SK-N-MC (cell line): ENCODE data around the gene SYNPO2.

Experiments
- DNase-seq: peaks from one replicate; pipeline ENCODE4 v3.0.0-alpha.2; 2011; ENCODE audit warnings: low read depth, low spot score
- H3K27ac ChIP-seq: fragments of 200-600 bp; sonication (generic); 2 replicates; pipeline ENCODE4 v1.5.1; 2016; ENCODE audit warnings: mixed run types
- H3K36me3 ChIP-seq: fragments of 200-600 bp; sonication (generic); 2 replicates; pipeline ENCODE4 v1.6.1; 2017; ENCODE audit warnings: antibody characterized with exemption, low read length, mixed read lengths; ENCODE audit not compliant: insufficient read depth
- H3K4me3 ChIP-seq: fragments of 200-600 bp; sonication (generic); 2 replicates; pipeline ENCODE4 v1.5.1; 2016
- H3K9ac ChIP-seq: fragments of 200-600 bp; sonication (generic); 2 replicates; pipeline ENCODE4 v1.8.0; 2017; ENCODE audit warnings: mixed run types, mixed read lengths; ENCODE audit not compliant: insufficient read length
- H3K9me3 ChIP-seq: fragments of 200-600 bp; sonication (generic); 2 replicates; pipeline ENCODE4 v1.6.1; 2017; ENCODE audit warnings: low read depth, mild to moderate bottlenecking, antibody characterized with exemption, low read length, moderate library complexity, mixed read lengths
- EZH2 ChIP-seq: fragments of 200-600 bp; sonication (generic); IDR thresholded peaks from one replicate; pipeline ENCODE4 v1.6.1; 2017; ENCODE audit warnings: antibody characterized with exemption
- FOXP2 ChIP-seq: optimal IDR thresholded peaks from 2 replicates; pipeline ENCODE3; 2011; ENCODE audit warnings: mild to moderate bottlenecking, moderate library complexity; ENCODE audit not compliant: insufficient read depth; ENCODE audit errors: extremely low read length, control extremely low read depth
- POLR2AphosphoS5 ChIP-seq: IDR thresholded peaks from 2 replicates; pipeline ENCODE4 v1.6.1; 2012; ENCODE audit warnings: mild to moderate bottlenecking, low read depth, low read length, borderline replicate concordance

The SYNPO2 gene

DNA sequence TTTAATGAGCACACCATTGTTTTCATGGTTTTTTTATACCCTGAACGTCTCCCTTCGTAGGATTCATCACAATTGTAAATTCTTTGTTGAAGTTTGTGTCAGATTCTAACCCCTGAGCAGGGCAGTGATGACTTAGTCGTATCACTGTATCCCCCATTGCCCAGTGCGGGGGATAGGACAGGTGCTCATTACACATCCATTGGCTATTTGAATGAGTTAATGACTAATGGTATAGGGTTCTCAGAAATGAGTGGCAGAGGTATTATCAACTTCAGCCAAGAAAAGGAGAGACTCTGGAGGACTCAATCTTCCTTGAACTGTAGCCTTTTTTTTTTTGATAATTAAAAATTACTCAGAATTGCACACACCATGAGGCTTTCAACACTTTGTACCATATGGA is 64.6 kb downstream of the SYNPO2 start:
- H3K27ac ChIP-seq, result no peak overlapping the region
- DNase-seq, result no peak
- H3K9ac ChIP-seq, result no peak overlapping the region
- TF ChIP-seq POLR2AphosphoS5 (no peak), EZH2 (no peak), FOXP2 (no peak)
- H3K4me3 ChIP-seq, result no peak overlapping the region
- H3K36me3 ChIP-seq, result no peaks in the 10 kb centered on the region
- H3K9me3 ChIP-seq, result no peaks in the 10 kb centered on the region

DNA sequence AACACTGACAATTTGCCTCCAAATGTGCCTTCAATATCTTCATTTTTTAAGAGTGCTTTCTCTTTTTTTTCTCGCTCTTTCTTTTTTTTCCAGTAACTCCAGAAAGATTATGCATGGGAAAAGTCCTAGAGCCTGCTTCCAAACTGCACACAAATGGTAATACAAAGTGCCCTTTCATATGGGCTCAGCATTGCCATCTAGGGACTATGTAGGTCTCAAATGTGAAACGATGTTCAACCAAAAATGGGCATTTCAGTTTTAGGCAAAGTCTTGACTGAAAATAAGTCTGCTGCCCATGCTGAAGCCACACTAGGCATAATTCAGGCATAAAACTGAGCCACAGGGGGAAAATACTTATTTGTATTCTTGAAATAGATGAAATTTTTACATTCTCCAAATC is 65.6 kb downstream of the SYNPO2 start:
- no peak for DNase-seq
- H3K27ac ChIP-seq, result no peak overlapping the region
- no peaks in the 10 kb centered on the region for H3K9me3 ChIP-seq
- TF ChIP-seq FOXP2, result no peak
- no peak for TF ChIP-seq POLR2AphosphoS5
- no peak for TF ChIP-seq EZH2
- no peak overlapping the region for H3K4me3 ChIP-seq
- no peaks in the 10 kb centered on the region for H3K36me3 ChIP-seq
- H3K9ac ChIP-seq, result no peak overlapping the region

DNA sequence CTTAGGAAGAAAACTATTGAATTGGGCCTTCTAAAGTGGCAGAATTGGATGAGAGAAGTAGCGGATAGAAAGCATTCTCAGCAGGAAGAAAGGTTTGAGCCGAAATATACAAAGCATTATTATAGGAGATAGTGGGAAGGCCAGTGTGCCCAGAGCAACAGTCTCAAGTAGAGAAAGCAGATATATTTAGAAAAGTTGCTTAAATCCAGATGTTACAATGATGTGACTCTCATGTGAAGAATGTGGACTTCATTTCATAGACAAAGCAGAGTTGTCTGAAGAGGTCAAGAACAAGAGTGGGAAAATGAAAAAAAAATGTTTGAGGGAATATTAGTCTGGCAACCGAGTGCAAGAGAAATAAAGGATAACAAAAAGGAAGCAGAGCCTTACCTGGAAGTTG is 66.9 kb downstream of the SYNPO2 start:
- no peak for DNase-seq
- Histone ChIP-seq H3K9ac (no peak overlapping the region), H3K4me3 (no peak overlapping the region), H3K9me3 (no peaks in the 10 kb centered on the region), H3K36me3 (no peaks in the 10 kb centered on the region), H3K27ac (no peak overlapping the region)
- TF ChIP-seq POLR2AphosphoS5, result no peak
- no peak for TF ChIP-seq EZH2
- no peak for TF ChIP-seq FOXP2

DNA sequence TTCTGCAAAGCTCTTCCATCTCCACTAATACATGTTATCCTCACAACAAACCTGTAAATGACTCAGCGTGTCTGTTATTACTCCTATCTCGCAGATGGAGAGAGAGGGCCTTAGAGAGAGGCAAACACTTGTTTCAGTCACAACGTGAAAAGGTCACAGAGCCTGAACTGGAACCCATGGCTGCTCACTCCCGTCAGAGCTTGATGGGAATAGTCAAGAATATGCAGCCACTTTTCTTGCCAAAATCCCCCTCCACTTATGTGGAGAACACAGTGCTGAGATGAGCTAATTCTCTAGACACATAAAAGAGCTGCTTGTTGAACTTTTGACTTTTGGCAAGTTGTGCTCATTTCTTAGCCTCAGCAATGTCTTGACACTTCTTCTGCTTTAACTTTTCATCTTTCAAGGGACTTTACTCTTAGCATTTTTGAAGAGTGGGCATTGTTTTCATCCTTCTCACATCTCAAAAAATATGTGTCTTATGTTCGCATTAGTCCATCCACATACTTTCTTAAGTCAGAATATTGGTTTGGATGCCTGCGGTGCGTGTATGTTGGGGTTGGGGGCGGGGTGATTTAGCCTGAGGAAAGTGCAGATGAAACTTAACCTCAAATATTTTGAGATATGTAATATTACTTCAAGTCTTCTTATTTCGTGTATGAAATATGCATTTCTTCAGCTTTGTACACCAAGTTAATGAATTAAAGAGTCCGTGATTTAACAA is 69.2 kb downstream of the SYNPO2 start:
- no peak overlapping the region for H3K27ac ChIP-seq
- H3K9me3 ChIP-seq, result no peaks in the 10 kb centered on the region
- no peak overlapping the region for H3K4me3 ChIP-seq
- no peak for TF ChIP-seq FOXP2
- no peak for TF ChIP-seq POLR2AphosphoS5
- no peak for TF ChIP-seq EZH2
- no peaks in the 10 kb centered on the region for H3K36me3 ChIP-seq
- no peak overlapping the region for H3K9ac ChIP-seq
- DNase-seq, result no peak

DNA sequence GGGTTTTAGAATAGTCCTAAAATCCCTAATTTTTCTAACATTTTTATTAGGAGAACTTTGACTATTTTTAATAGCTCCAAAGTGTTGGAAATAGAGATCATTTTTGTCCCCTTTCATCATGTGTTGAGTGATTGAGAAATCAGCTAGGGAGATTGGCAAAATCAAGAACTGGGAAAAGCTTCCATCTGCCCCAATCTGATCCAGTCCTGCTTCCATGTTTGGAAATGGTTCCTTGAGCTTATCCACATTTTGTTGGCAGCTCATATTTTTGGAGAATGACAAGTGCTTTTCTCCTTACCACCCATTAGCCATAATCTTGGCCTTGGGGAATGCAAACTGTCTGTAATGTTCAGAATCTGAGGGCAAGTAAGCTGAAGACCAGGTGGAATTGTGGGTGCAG is 73.9 kb downstream of the SYNPO2 start:
- Histone ChIP-seq H3K9ac (no peak overlapping the region), H3K36me3 (no peaks in the 10 kb centered on the region), H3K4me3 (no peak overlapping the region), H3K27ac (no peak overlapping the region), H3K9me3 (no peaks in the 10 kb centered on the region)
- TF ChIP-seq FOXP2, result no peak
- TF ChIP-seq POLR2AphosphoS5, result no peak
- no peak for TF ChIP-seq EZH2
- no peak for DNase-seq

DNA sequence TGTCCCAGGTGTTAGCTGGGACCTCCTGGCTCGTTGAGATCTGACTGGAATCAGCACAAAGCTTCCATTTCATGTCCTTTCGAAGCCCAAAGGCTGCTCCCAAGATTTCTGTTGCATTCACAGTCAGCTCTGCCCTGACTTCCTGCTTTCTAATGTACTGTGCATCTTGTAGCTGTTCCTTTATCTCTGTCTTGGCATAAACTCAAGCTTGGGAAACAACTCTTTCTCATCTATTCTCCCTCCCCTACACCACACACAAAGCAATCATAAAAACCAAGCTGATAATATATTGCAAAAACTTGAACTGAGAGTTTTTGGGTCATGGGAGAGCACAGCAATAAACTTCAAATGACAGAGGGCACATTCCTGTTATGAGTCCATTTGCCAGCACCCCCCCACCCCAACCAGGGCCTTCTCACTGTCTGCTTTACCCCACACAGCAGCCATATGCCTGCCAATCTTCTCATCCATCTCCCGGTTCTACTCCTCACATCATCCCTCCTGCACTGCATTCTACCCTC is 76.3 kb downstream of the SYNPO2 start:
- no peaks in the 10 kb centered on the region for H3K36me3 ChIP-seq
- H3K9me3 ChIP-seq, result no peaks in the 10 kb centered on the region
- H3K9ac ChIP-seq, result no peak overlapping the region
- H3K4me3 ChIP-seq, result no peak overlapping the region
- H3K27ac ChIP-seq, result no peak overlapping the region
- DNase-seq, result no peak
- TF ChIP-seq FOXP2 (no peak), POLR2AphosphoS5 (no peak), EZH2 (no peak)

DNA sequence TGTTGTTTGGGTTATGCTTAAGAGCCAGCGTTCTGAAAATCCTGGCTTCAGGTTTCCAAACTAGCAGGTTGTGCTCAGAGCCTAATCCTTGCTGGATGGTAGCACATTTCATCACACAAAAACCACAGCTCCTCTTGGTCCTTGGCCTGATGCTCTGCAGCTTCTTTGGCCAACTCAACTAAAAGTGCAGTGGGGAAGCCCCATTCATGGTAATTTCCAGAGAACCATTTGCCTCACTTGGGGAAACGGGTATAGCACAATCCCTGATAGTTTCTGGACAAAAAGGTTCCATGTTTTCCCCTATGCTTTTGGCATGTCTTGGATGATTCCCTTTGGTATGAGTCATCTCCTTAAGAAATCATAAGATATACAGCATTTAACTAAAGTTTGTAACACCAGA is 78.7 kb downstream of the SYNPO2 start:
- no peak overlapping the region for H3K9ac ChIP-seq
- H3K4me3 ChIP-seq, result no peak overlapping the region
- no peaks in the 10 kb centered on the region for H3K9me3 ChIP-seq
- H3K36me3 ChIP-seq, result no peaks in the 10 kb centered on the region
- H3K27ac ChIP-seq, result no peak overlapping the region
- no peak for DNase-seq
- TF ChIP-seq POLR2AphosphoS5, result no peak
- no peak for TF ChIP-seq EZH2
- no peak for TF ChIP-seq FOXP2

DNA sequence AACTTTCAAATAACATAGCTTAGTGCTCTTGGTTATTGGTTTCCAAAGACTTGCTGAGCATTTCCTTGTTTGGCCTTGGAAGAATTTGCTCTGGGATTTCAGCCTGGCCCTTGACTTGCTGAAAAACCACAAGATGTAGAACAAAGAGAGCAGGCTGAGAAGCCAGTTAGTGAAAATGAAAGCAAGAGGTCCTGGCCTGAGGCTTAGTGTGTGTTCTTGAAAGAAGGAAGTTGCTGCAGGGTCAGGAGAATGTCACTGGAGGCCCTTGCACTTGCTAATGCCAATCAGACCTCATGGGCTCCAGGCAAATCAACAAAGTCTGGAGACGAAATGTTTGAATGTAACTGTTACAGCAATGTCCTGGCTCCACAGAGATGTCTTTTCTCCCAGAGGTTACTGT is 79.4 kb downstream of the SYNPO2 start:
- no peak for DNase-seq
- no peak overlapping the region for H3K9ac ChIP-seq
- TF ChIP-seq FOXP2 (no peak), EZH2 (no peak), POLR2AphosphoS5 (no peak)
- H3K4me3 ChIP-seq, result no peak overlapping the region
- no peaks in the 10 kb centered on the region for H3K9me3 ChIP-seq
- no peaks in the 10 kb centered on the region for H3K36me3 ChIP-seq
- H3K27ac ChIP-seq, result no peak overlapping the region

DNA sequence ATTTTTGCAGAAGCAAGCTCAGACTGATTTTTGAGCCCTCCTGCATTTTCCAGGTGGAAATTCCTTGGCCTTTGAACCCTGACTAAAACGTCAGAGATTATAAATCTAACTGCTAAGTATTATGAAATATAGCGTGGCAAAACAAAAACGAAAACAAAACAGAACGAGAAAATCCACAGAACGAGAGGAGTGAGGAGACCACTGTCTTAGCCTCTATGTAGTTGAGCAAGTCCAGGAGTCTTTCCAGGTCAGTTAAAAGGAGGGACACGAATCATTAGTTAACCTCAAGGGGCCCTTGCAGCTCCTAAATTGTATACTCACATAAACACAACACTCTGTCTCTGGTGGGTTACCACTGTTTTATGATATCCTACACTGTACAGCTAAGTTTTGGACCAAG is 80.2 kb downstream of the SYNPO2 start:
- no peak for DNase-seq

More for the DNA sequence above, 80.2 kb downstream of the SYNPO2 start:
- no peak overlapping the region for H3K27ac ChIP-seq
- no peaks in the 10 kb centered on the region for H3K36me3 ChIP-seq
- no peak overlapping the region for H3K9ac ChIP-seq
- no peak overlapping the region for H3K4me3 ChIP-seq
- H3K9me3 ChIP-seq, result no peaks in the 10 kb centered on the region
- no peak for TF ChIP-seq FOXP2
- no peak for TF ChIP-seq POLR2AphosphoS5
- TF ChIP-seq EZH2, result no peak
